ENCODE results near the gene DNAJC18.
"Not testable (repeated sequence)": the region's sequence is repeated elsewhere in the genome, so short reads cannot be mapped to it uniquely, and the experiment has no call there.

DNAJC18 gene

GRCh38 chr5:139388198-139388821 is 51.0 kb downstream of the DNAJC18 start:
- no peak for DNase-seq (ENCODE audit: low spot score)

- DNase-seq (ENCODE audit: low spot score): no peak
These were observed 51.6 kb downstream of the DNAJC18 start for GRCh38 chr5:139387611-139388197.

GRCh38 chr5:139386956-139387355 is 52.4 kb downstream of the DNAJC18 start:
- not testable (repeated sequence) for DNase-seq (ENCODE audit: low spot score)

GRCh38 chr5:139386050-139386438 is 53.3 kb downstream of the DNAJC18 start:
- no peak for DNase-seq (ENCODE audit: low spot score)

- no peak for DNase-seq (ENCODE audit: low spot score)
These were observed 54.0 kb downstream of the DNAJC18 start for GRCh38 chr5:139385061-139386049.

GRCh38 chr5:139384591-139385051 is 54.7 kb downstream of the DNAJC18 start:
- no peak for DNase-seq (ENCODE audit: low spot score)

GRCh38 chr5:139383993-139384590 is 55.2 kb downstream of the DNAJC18 start:
- no peak for DNase-seq (ENCODE audit: low spot score)

- no peak for DNase-seq (ENCODE audit: low spot score)
These were observed 55.9 kb downstream of the DNAJC18 start, which contains the start of gene SLC23A1 for GRCh38 chr5:139383275-139383992. Gene SLC23A1, minus strand, starts transcription at chr5:139383297. Its CDS starts 44 bp downstream, at chr5:139383253.

GRCh38 chr5:139382807-139383206 is 56.5 kb downstream of the DNAJC18 start:
- no peak for DNase-seq (ENCODE audit: low spot score)

GRCh38 chr5:139381837-139382761 is 57.2 kb downstream of the DNAJC18 start:
- no peak for DNase-seq (ENCODE audit: low spot score)

GRCh38 chr5:139379626-139380449 is 59.5 kb downstream of the DNAJC18 start:
- no peak for DNase-seq (ENCODE audit: low spot score)

GRCh38 chr5:139378941-139379361 is 60.4 kb downstream of the DNAJC18 start:
- DNase-seq (ENCODE audit: low spot score): no peak

GRCh38 chr5:139378101-139378825 is 61.1 kb downstream of the DNAJC18 start:
- DNase-seq (ENCODE audit: low spot score): no peak

GRCh38 chr5:139377226-139377625 is 62.1 kb downstream of the DNAJC18 start:
- DNase-seq (ENCODE audit: low spot score): no peak

GRCh38 chr5:139376364-139376763 is 63.0 kb downstream of the DNAJC18 start:
- no peak for DNase-seq (ENCODE audit: low spot score)

- no peak for DNase-seq (ENCODE audit: low spot score)
These were observed 64.4 kb downstream of the DNAJC18 start for GRCh38 chr5:139374909-139375308.

GRCh38 chr5:139371482-139372435 is 67.6 kb downstream of the DNAJC18 start:
- DNase-seq (ENCODE audit: low spot score): no peak

GRCh38 chr5:139369181-139369580 is 70.1 kb downstream of the DNAJC18 start:
- DNase-seq (ENCODE audit: low spot score): no peak

Measured in pons (tissue), 1 donor.